ENCODE measurements around the gene SLIT1.
"Not testable (repeated sequence)": the region's sequence is repeated elsewhere in the genome, so short reads cannot be mapped to it uniquely, and the experiment has no call there.

SLIT1 gene

GRCh38 chr10:97039538-97040247 lies 146.1 kb downstream of the SLIT1 start:
- no peak overlapping the region for H3K27ac ChIP-seq
- TF ChIP-seq ZFX (IDR thresholded peaks at IDR 0.05) (no peak), CTCF (conservative IDR thresholded peaks at IDR 0.05) (no peak)

DNA sequence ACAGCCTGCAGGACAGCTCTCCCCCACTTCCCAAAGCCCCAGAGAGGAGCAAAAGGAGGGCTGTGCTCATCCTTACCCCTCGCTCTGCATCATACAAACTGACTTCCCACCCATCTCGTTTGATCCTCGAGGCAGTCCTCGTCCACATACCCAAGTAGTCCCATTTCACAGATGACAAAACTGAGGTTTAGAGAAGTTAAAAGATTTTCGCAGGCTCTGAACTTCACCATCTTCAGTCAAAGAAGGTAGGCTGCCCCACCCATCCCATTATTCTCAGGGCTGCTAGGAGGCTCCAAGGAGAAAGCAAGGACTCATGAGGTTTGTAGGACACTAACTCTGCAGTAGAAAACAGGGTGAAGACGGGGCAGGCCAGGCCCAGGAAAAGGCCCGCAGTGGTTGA lies 147.1 kb downstream of the SLIT1 start:
- TF ChIP-seq ZFX (IDR thresholded peaks at IDR 0.05) (no peak), CTCF (conservative IDR thresholded peaks at IDR 0.05) (no peak)
- H3K27ac ChIP-seq, result no peak overlapping the region

DNA sequence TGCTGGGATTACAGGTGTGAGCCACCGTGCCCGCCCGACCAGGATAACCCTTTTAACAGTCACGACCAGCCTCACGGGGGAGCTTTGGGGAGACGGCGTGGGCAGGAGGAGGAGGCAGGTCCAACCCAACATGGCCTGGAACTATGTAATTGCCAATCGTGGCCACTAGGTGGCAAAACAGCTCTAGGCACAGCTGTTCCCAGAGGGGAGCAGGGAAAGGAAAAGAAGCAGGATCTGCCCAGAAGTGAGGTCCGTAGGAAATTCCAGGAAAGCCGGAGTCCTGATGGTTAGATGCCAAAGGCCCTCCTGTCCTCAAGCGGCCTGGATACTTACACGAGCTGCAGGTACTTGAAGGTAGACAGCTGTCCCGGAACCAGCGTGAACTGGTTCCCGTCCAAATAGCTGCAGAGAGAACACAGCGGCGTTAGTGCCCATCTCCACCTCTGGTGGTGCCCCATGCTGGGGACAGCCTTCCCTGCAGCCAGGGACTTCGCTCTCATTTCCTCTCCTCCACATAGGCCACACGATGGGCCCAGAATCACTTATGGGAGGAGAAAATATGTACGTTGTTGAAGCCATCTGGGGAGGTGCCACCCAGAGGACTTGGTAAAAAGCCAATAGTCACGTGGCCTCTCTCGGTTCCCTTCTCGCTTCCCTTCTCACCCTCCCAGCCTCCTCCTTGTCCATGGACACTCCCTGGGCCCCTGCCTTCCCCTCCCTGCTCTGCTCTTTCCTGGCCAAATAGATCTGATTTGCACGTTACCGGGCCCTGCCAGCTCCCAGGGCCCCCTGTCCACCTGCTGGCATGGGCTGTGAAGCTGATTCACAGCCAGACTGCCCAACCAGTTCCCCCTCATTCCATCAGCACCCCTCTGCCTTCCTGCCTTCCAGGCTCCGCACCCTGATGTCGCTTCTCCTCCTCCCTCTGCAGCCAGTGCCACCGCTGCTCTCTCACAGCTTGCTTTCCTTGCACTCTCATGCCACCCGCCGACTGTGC lies 148.1 kb downstream of the SLIT1 start:
- TF ChIP-seq CTCF (conservative IDR thresholded peaks at IDR 0.05), result peak; percentile 95
- TF ChIP-seq ZFX (IDR thresholded peaks at IDR 0.05), result no peak
- H3K27ac ChIP-seq, result peak overlapping the region; percentile 17; the same call in 1 of the 2 replicates

DNA sequence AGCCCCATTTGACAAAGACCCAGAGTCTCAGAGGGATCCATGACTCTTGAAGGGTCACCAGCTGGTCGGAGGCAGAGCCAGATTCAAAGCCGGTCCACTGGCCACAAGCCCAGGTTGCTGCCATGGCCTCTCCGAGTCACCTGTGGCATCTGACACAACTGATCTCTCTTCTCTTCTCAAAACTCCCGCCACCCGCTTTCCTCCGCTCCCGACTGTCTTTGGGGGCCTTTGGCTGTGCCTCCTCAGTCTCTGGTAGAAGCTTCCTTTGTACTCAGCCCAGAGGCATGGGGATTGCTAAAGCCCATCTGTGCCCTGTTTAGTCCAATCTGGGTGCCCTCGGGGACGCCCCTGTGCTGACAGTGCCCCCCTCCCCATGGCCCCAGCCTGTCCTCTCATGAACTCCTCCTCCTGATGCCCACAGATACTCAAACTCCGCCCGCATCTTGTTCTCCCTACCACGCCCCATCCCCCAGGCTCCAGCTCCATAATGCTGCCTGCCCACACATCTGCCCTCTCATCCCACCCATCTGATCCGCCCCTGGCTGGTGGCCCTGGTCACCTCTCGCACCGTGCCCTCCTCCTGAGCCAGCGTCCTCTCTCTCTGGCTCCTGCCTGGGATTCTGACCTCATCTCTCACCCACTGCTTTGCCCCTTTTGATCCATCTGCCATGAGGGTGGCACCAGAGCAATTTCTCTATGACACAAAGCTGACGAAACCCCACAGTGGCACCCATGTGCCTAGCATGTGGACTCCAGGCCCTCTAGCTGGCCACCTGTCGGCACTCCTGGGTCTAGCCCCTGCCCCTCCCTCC lies 150.6 kb downstream of the SLIT1 start:
- H3K27ac ChIP-seq, result no peak overlapping the region
- TF ChIP-seq ZFX (IDR thresholded peaks at IDR 0.05), result no peak
- TF ChIP-seq CTCF (conservative IDR thresholded peaks at IDR 0.05), result no peak

- H3K27ac ChIP-seq, result no peak overlapping the region
- TF ChIP-seq CTCF (conservative IDR thresholded peaks at IDR 0.05), result no peak
- no peak for TF ChIP-seq ZFX (IDR thresholded peaks at IDR 0.05)
Measured at GRCh38 chr10:97034301-97034700, 151.5 kb downstream of the SLIT1 start.

GRCh38 chr10:97033841-97034240 lies 151.9 kb downstream of the SLIT1 start:
- not testable (repeated sequence) for H3K27ac ChIP-seq

GRCh38 chr10:97032624-97033023 lies 153.1 kb downstream of the SLIT1 start:
- no peak for TF ChIP-seq ZFX (IDR thresholded peaks at IDR 0.05)
- no peak for TF ChIP-seq CTCF (conservative IDR thresholded peaks at IDR 0.05)

More at GRCh38 chr10:97032624-97033023, 153.1 kb downstream of the SLIT1 start:
- no peak overlapping the region for H3K27ac ChIP-seq

Data from C4-2B (cell line).